Measurements from ENCODE around the gene MAP3K7CL. TPM values are rescaled to one million over a fixed set of nuclear protein-coding genes. Genes with fewer than 3 reads are reported as not detected.
A peak's percentile ranks its signal among the peaks of the same experiment; 100 is the strongest.

MAP3K7CL gene, protein sequence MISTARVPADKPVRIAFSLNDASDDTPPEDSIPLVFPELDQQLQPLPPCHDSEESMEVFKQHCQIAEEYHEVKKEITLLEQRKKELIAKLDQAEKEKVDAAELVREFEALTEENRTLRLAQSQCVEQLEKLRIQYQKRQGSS
- 2.0 and 3.3 TPM in 2 replicates for total RNA-seq

DNA sequence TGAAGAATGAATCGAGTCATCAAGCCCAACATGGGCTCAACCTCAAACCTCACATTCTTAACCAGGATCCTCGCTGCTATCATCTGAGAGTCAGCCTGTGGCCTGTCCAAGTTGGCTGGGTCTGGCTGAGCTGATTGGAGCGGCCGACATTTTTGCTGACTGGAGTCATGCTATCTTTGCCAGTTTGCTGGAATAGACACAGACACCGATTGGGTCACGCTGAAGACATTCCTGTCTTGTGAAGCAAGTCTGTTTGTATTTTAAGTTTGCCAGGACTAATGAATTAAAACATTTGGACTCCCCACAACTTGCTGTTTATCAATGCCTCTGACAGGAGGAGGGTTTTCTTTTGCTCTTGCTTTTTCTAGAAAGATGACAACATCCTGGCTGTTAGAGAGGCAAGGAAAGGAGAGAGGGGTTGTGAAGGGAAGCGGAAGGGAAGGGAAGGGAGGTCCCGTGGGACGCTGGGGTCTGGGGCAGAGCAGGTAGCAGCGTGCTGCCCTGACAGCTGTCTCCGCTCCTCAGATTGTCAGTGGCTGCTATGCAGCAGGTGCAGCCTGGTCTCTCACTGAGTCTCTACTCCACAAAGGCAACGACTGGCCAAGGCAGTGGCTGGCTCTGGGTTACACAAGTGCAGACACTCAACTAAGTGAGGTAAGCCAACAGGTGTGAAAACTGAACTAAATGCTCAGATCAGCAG lies at the start of gene MAP3K7CL:
TSS of gene MAP3K7CL (plus strand) at position 375 of the 700 bp plus-strand sequence. CDS start 2,701 bp downstream, outside the sequence.
- DNase-seq (ENCODE audit: low read depth in 2 of 2) = no peak

DNA sequence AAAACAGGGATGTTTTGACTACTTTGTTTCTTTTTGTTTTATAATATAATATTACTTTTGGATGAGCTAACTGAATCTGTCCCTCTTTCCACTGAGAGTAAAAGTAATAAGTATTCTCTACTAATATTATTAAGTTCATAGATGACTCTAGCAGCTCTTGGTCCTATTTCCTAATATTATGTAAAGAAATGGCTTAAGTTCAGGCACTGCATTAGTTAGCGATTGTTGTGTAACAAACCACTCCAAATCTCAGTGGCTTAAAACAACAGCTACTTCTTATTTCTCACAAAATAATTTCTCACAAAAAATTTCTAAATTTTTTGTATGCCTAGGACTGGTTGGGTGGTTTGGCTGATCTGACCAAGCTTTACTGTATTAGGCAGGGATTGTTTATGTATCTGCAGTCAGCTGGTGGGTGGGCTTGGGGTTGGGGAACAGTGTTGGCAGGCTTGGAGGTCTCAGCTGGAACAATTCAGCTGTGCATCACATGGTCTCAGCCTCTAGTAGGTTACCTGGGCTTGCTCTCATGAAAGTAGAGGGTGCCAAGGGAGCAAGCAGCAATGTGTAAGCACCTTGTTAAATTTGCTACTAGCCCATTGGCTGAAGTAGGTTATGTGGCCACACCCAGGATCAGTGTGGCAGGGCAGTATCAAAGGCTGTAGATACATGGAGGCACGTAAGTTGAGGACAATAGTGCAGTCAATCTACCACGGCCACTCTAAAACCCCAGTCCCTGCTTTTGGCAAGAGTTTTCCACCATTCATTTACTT lies 48.2 kb upstream of the MAP3K7CL start:
- no peak for DNase-seq (ENCODE audit: low read depth in 2 of 2)

DNA sequence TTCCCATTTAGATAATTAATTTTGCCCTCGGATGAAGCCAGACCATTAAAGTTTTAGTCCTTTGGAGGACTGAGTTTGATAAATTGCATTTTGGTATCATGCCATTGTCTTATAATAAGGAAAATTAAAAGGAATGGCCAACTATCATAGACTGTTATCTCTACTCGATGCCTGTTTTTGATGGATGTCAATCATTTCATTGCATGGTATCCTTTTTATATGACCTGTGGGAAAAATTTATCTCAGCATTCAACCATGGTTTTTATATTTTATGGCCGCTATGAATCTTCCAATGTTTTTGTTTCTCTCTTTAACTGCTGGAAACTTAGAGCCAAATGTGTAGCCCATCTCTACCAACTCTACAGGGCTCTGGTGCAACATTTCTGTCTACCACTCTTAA lies 47.1 kb upstream of the MAP3K7CL start:
- no peak for DNase-seq (ENCODE audit: low read depth in 2 of 2)

DNA sequence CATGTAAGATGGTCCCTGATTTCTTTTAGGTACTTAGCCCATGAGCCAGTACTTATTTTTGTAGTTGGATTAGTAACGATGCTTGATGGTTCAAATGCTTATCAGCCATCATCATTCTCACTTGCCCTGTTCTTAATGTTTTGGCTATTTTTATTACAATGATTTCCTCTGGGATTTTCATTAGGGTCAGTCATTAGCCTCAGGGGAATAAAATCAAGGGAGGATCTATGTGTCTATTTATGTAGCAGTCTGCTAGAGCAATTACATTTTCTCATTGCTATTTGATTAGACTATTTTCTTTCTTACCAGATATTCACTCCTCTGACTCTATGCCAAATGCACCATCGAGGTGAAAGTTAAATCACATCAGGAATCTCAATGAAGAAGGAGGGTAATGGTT lies 46.1 kb upstream of the MAP3K7CL start:
- DNase-seq (ENCODE audit: low read depth in 2 of 2) = no peak

DNA sequence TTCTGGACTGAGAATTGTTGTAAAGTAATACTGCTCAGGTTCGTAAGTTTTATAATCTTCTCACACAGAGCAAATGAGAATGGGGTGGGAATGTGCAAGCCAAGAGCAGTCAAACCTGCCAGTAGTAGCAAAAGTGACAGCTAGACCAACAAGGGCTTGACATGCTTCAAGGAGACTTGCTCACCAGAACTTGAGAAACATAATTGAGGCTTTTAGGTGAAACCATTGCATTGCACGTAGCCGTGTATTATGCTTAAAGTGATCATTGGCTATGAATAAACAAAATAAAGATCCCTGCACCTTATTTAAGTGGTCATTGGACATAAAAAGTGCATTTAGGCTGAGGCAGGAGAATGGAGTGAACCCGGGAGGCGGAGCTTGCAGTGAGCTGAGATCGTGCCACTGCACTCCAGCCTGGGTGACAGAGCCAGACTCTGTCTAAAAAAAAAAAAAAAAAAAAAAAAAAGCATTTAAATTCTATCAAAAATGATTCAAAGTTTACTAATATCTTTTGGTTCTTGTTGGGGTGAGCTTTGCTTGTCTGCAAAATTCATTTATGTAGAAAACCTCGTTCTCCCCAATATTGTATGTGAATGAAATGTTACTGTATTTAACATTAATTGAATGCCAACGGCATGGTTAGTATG lies 45.2 kb upstream of the MAP3K7CL start:
- DNase-seq (ENCODE audit: low read depth in 2 of 2) = no peak

DNA sequence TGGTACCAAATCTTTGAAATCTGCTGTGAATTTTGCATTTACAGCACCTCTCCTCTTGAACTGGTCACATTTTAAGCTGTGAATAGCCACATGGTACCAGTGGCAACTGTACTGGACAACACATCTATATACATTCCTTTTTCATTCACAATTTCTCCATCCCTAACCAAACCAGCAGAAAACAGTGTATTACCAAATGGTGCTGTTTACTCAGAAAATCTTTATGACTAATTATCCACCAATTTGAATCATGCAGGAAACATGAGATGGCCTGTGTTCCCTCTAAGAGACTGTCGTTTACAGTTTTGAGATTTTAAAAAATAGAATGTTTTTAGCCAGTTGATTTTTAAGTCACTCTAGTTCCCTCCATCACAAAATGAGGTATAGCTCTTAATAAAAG lies 39.4 kb upstream of the MAP3K7CL start:
- peak in 1 of 2 donors; percentile 58 for DNase-seq (ENCODE audit: low read depth in 2 of 2)

DNA sequence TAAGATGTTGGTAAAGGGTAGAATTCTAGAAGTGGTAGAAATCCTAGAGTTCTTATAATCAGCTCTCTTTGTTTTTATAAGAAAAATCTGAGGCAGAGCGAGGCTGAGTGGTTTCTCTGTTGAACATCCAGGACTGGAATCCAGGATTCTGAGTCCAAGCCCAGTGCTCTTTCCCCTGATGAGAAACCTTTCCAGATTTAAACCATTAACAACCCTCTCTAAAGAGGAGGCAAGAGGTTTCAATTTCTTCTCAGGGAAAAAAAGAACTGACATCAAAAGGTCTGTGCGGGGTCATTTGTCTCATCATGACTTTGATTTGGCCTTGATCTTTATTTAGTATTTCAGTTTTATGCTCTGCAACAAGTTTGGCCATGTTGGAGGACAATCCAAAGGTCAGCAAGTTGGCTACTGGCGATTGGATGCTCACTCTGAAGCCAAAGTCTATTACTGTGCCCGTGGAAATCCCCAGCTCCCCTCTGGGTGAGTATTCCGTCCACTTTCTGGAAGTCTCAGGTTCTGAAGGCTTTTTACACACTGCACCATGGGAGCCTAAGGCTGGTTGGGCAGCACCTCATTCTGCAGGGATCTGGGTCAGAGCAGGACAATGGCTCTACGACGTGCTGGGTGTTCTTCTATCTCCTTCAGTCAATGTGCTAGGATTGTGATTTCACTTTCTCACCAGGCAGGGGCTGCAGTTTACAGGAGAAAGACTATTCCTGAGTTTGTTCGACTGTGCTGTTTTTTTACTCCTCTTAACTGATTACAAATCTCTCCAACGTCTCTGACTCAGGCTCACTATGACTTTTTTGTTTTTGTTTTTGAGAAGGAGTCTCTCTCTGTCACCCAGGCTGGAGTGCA lies 38.1 kb upstream of the MAP3K7CL start:
- peak in 1 of 2 donors; percentile 31 for DNase-seq (ENCODE audit: low read depth in 2 of 2)

DNA sequence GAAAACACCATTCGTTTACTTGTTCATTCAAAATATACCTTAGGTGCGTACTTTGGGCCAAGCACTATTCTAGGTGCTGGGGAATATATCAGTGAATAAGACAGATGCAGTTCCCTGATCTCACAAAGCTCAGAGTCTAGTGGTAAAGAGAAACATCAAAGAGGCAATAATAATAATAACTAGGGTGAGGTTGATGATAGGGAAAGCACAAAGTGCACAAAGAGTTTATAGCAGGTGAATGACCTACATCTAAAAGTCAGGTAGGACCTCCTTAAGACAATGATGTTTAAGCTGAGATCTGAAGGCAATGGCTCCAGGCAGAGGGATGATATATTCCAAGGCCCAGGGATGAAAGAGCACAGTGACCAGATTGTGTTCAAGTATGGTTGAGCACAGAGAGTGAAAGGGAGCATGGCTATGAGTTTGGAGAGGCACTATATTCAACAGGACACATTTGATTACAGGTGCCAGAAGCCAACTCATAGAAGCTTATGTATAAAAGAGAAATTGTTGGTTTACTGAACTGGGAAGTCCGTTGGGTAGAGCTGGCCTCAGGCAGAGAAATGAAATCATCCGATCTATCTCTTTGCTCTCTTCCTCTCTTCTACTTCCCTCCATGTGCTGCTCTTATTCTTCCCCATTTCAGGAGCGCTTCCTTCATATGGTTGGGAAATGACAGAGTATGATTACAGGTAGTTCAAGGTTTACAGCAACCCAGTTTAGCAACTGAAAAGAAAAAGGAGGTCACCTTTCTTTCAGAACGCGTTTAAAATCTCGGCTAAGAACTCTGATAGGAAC lies 34.0 kb upstream of the MAP3K7CL start:
- DNase-seq (ENCODE audit: low read depth in 2 of 2) = no peak

DNA sequence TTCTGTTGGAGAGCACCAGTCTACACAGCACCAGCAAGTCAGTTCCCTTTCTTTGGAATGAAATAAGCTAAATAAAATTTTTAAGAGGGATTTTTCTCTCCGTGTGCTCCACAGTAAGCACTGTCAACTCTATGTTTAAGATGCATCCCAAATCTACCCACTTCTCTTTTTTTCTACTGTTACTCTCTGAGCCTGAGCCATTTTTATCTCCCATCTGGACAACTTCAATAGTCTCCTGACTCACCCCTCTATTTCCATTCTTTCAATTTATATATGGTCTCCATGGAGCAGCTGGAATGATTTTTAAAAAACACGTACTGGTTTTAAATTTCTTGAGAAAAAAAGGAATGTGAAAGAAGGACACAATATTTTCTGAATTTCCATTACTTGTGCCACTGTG lies 32.3 kb upstream of the MAP3K7CL start:
- DNase-seq (ENCODE audit: low read depth in 2 of 2) = no peak

DNA sequence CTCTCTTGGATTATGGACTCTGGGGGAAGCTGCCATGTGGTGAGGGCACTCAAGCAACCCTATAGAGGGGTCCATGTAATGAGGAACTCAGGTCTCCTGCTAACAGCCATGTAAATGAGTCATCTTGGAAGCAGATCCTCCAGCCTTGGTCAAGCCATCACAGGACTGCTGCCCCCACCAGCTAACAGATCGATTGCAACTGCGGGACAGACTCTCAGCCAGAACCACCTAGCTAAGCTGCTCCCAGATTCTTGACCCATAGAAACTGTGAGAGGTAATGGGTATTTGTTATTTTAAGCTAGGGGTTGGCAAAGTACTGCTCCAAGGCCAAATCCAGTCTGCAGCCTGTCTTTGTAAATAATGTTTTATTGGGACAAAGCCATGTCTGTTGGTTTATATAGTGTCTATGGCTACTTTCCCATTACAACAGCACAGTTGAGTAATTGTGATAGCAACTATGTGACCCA lies 27.6 kb upstream of the MAP3K7CL start:
- DNase-seq (ENCODE audit: low read depth in 2 of 2) = no peak

DNA sequence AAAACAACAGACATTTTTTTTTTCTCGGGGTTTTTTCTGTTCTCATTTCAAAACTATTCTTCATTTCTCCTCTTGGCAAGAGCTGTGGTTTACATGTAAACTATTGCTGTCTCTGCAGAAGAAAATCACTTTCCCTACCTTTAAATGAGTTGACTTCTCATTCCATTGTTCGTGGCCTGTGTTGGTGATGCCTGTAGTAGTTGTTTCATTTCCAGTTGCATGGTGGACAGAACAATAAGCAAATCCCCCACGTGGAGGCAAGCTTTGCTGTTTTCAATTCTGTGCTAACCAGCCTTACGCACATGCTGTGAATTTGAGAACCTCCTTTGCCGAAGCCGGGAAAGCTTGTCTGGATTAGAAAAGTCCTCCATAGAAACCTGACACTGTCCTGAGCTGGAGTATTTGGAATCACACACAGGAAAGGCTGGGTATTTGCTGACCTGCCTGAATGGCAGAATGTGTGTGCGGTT lies 26.2 kb upstream of the MAP3K7CL start:
- no peak for DNase-seq (ENCODE audit: low read depth in 2 of 2)

DNA sequence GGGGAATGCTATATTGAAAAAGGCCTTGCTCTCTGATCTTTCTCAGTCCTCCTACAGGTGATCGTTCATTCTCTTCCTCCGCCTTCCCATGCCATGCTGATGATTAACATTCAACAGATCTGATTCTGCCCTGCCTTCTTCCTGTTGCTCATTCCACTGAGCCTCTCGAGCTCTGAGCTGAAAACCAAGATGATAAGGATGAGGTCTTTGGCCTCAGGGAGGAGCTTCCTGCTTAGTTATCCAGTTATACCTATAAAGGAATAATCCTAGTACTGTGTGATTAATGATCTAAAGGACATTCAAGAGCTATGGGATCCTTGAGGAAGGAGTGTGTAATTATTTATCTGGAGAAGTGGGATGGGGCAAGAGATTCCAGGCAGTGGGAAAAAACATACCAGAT lies 25.2 kb upstream of the MAP3K7CL start:
- DNase-seq (ENCODE audit: low read depth in 2 of 2) = peak in 1 of 2 donors; percentile 19

DNA sequence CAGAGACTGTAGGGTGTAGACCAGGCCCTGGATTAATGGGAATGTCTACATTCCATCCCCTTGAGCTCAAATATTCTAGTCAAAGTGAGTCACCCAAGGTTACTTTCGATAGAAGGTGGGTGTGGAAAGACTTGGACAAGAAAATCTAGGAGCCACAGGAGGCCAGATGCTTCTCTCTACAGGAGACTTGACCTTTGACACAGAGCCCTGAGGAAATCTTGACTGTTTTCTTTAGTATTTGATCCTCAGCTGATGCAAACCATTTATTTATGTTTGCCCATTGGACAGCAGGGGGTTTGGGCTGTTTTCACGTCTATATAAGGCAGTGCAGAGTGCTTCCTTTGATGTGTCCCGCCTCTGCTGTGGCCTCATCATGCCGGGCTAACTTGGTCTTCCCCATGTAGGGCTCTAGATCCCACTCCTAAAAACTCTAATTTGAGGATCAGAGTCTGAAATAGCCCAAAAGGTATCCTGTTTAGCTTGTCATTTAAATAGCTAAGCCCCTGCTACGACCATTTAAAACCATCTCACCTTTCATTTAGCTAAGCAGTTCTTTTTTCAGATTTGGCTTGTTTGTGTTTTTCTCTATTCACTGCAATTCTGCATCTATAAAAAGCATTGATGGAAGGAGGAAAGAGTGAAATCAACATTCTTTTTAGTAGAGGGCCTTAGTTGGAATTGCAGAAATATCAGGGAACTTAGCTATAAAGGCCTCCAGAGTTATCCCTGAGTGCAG lies 15.5 kb upstream of the MAP3K7CL start:
- DNase-seq (ENCODE audit: low read depth in 2 of 2) = no peak

DNA sequence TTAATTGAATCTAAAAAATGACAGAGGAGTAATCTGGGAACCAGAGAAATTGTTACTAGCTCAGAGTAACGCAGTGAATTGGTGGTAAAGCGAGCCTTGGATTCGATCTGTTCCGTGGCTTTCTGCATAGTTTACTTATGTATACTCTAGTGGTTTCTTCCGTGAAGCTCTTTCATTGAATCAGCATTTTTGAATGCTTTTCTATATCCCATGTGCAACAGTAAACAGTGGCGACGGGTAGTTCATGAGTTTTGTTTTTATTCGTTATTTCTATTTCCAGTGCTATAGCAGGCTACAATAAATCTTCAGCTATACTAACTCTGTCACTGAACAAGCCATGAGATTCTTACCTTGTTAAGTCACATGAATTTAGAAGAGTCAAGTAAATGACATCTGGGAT lies 14.5 kb upstream of the MAP3K7CL start:
- no peak for DNase-seq (ENCODE audit: low read depth in 2 of 2)

DNA sequence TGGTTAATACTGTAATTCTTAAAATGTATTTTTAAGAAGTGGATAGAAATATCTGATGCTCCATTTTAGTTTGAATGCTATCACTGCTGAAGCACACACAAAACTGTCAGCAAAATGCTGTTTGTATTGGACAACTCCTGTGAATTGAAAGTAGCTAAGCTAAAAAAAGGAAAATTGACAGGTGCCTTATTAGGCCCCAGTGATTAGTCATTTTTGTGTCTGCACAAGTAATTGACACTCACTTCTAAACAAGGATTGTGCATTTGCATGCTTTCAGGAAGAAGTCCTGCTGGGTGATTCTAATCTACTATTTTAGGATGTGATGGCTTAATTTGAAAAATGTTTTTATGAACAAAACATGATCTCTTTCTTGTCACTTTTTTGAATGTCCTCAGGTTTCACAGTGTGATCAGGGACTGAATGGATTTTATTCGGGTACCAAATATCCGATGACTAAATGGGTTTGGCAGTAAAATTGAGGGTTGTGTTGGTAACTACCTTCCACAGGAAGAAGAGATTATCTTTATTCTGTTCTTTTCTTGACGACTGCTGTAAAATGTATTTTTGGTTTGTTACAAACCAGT lies 13.0 kb upstream of the MAP3K7CL start:
- no peak for DNase-seq (ENCODE audit: low read depth in 2 of 2)

DNA sequence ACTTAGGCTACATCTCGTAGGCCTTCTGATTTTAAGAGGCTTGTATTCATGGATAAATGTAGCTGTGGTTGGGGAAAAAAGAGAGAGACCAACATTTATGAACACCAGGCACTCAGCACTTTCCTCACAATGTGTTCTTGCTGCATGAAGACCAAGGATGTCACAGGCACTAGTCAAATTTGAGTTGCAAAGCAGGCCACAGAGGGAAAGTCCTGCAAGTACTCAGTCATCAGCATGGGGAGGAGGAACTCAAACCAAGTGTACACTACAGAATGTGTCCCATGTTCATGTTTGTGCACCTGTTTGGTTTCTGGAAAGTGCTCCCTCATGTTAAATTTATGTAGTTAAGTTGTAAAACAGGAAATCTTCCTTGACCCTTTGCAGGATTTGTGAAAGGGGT lies 8.7 kb upstream of the MAP3K7CL start:
- DNase-seq (ENCODE audit: low read depth in 2 of 2) = no peak

DNA sequence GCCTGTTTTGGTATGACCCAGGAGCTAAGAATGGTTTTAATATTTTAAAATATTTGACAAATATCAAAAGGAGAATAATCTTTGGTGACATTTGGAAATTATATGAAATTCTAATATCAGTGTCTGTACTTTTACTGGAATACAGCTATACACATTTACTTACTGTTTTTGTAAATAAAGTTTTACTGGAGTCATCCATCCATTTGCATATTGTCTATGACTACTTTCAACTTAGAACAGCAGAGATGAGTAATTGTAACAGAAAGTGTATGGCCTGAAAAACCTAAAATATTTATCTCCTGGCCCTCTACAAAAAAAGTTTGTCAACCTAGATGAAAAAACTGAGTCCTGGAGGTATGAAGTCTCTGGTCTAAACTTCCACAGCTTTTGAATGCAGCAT lies 5.8 kb upstream of the MAP3K7CL start:
- DNase-seq (ENCODE audit: low read depth in 2 of 2) = no peak

DNA sequence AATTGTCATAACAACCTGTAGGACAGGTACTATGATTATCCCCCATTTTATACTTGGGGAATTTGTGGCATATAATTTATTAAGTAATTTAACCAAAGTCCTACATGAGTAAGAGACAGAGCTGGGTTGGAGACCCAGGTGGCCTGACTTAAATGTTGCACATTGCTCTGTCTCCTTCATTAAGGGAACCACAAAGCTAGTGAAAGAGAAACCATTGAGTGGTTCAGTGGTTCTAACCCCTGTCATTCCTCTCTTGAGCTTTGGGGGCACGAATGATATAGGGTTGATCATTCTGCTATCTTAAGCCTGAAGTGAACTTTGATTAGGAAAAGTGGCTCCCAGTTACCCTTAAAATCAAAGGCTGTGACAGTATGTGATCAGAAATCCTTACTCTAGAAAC lies 5.3 kb upstream of the MAP3K7CL start:
- DNase-seq (ENCODE audit: low read depth in 2 of 2) = no peak

DNA sequence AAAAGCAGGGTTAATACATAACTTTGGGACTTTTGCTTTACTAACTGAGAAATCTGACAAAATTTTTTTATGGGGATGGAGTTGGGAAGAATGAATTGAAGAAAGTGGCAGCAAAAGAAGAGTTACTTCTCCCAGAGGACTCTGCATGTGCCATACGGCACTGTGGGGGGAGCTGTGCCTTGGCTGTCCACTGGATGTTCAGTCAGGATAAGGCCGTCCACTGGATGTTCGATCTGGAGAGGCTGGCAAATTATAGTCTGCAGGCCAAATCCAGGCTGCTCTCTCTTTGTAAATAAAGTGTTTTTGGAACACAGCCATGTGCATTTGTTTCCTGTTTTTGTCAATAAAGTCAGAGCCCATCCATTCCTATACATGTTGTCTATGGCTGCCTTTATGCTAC lies 4.5 kb upstream of the MAP3K7CL start:
- peak in 1 of 2 donors; percentile 17 for DNase-seq (ENCODE audit: low read depth in 2 of 2)
